ENCODE measurements around the gene ROGDI.

Gene ROGDI

DNA sequence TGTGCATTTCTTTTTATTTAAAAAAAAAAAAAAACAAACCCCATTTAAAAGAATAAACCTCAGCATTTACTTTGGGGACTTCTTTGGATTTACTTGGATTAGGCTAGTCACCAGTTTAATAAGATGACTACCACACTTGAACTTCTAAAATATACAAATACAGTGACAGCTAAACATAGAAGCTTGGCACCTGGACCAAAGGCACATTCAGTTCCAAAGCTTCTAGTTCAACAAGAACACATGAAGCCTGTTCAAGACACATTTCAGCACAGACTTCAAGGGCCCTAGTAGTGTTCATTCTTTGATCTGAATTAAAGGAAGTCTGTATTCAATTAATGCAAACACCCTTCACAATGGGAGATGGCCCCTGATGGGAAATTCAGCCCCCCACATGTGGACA, 11.6 kb upstream of the ROGDI start:
- no peak for DNase-seq (ENCODE audit: low spot score)

DNA sequence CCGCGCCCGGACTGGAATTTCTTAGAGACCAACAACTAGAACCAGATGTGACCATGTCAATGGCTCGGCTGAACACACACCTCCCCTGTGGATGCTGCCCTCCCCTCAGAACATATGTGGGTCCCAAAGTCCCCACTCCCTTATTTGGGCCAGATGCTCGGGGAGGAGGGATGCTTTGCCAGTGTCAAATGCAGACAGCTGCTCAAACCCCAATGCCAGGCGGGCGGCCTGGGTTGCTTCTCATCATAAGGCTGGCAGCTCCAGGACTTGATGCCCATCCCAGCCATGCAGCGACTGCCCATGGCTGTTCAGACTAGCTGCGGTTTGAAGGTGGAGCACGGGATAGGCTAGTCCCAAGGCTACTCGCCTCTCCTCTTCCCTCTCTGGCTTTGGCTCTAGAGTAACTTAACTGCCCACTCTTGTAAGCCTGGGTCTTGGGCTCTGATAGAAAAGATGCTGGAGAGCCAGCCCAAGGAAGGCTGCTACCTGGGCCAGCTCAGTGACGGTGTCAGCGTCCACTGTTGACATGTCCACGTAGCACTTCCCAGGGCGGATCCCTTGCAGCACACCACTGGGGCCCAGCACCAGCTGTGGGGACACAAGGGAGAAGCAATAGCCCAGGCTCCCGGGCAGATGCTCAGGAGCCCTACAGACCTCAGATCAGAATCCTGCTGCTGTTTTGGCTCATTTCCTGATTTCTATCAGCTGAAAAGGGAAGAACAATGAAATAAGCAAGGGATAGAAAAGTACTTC, 11.0 kb upstream of the ROGDI start:
- DNase-seq (ENCODE audit: low spot score) = no peak

DNA sequence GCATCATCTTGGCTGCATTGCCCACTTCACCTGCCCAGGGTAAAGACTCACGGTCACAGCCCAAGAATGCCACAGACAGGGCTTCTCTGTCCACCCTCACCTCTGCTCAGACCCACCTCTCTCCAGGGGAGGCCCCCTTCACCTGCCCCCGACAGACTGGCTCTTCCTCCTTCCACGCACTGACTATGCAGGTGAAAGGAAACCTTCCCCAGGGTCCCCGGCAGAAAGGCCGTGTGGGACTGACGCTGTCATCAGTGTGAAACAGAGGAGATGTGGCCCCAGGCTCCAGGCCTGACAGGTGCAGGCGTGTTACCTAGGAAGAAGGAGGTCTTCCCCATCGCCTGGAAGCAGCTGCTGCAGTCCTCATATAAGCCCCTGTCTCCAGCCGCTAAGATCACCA, 9.3 kb upstream of the ROGDI start:
- DNase-seq (ENCODE audit: low spot score) = no peak

DNA sequence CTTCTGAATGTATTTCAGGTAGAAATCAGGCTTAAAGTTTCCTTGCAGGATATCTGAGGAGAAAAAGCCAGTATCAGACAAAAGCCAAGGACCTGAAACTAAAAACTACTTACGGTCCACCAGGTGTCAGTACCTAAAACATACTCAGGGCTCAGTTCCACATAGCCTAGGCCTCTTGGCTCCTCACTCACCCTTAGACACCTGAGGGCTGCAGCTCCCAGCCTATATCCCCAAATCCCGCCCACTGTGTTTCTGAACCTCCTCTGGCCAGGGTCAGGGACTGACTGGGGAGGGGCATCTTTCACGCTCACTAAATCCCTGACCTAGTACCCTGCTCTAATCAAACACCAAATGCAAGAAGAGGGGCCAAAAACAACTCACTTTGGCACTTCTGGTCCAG, 8.8 kb upstream of the ROGDI start:
- DNase-seq (ENCODE audit: low spot score) = no peak

DNA sequence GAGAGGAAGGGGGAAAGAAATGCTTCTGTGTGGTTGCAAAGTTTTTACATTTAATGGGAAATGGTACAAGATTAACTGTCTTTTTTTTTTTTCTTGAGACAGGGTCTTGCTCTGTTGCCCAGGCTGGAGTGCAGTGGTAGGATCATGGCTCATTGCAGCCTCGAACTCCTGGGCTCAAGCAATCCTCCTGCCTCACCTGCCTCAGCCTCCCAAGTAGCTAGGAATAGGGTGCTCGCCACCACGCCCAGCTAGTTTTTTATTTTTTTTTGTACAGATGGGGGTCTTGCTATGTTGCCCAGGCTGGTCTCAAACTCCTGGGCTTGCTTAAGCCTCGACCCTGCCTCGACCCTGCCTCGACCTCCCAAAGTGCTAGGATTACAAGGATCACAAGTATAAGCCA, 3.8 kb upstream of the ROGDI start:
- no peak for DNase-seq (ENCODE audit: low spot score)

DNA sequence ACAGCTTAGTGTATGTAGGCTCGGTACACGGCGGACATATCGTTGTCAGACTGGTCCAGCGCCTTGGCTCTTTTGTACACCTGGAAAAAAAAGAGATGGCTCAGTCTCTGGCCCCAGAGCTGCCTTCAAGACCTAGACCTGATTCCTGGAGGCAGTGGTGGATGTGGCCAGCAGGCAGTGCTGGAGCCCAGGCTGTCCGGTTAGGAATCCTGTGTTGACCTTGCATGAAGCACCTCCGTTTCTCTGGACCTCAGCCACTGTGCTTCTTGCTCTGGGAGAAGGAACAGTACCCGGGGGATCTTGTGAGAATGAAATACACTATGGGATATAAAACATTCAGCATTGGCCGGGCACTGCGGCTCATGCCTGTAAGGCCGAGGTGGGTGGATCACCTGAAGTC, 2.8 kb upstream of the ROGDI start:
- DNase-seq (ENCODE audit: low spot score) = no peak

DNA sequence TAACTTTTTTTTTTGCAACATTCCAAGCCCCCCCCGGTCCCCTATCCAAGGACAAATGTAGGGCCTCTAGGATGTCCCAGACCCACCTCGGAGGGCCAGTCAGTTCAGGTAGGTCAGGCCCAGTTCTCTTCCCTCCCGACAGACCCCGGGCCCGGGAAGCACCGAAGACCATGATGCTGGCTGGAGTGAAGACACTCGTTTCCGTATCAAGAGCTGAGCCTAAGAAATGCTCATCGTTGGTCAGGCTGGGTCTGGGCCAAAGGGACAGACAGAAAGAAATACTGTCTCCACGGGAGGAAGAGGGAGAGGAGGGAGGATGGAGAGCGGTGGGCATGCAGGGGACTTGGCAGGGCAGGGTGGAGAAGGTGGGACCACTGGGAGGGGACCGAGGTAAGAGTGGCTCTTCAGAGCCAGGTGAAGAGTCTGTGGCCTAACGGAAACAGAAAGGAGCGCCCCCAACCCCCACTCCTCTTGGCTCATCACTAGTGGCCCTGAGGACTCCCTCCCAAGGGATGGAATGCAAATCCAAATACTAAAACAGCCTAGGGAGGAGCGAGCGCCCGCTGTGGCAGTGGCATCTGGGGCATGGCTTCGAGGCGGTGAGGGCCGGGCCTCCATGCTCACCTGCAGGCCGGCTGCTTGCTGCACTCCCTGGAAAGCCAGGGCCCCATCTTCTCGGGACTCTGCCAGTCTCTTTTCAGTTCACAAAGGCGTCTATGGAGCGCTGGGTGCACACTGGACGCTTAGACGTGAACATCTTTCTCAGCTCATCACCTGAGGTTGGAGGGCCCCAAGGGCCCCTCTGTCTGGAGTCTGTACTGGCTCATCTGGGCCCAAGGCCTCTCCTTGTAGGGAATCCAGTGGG, 1.7 kb upstream of the ROGDI start:
- DNase-seq (ENCODE audit: low spot score) = no peak

DNA sequence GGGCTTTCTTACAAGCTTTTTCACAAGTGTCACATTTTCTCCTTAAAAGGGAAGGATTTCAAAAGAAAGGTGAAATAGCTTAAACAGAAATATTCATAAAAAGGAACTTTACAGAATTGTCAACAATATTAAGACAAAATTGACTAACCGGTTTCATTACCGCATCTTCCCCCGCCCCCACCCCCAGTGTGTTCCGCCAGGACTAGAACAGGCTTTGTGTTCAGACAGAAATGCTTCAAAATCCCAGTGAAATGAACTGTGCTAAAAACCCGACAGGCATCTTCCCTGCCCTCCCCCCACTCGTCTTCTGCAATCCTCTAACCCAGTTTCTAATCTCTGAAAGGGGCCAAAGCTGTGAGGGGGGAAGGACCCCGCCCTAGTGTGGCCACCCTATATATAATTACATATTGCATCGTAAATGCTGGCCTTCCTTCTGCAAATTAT, 990 bp upstream of the ROGDI start:
- DNase-seq (ENCODE audit: low spot score) = no peak

DNA sequence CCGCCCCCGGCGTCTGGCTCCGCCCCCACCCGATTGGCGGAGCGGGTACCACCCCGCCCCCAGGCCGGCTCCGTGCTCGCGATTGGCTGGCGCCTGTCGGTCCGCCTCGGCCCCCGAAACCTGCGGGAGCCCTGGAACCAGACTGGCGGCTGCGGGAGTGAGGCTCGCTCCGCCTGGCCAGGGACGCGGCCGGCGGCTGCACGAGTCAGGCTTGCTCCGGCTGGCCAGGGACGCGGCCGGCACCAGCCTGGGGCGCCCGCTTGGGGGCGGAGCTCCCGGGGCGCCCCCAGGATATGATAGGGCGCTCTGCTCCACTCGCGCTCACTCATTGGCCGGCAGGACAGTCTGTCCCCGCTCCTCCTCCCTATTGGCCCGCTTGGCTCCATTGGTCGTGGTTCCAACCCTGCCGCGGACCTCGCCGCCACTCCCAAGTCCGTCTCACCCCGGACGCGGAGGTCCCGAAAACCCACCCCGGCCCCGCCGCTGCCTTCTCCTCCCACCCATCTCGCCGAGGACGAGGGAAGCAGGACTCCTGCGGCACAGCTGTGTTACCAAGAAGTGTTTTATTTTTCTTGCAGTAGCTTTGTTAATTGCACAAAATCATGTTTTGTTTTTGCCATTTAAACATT, 340 bp upstream of the ROGDI start:
- DNase-seq (ENCODE audit: low spot score) = peak; percentile 99

DNA sequence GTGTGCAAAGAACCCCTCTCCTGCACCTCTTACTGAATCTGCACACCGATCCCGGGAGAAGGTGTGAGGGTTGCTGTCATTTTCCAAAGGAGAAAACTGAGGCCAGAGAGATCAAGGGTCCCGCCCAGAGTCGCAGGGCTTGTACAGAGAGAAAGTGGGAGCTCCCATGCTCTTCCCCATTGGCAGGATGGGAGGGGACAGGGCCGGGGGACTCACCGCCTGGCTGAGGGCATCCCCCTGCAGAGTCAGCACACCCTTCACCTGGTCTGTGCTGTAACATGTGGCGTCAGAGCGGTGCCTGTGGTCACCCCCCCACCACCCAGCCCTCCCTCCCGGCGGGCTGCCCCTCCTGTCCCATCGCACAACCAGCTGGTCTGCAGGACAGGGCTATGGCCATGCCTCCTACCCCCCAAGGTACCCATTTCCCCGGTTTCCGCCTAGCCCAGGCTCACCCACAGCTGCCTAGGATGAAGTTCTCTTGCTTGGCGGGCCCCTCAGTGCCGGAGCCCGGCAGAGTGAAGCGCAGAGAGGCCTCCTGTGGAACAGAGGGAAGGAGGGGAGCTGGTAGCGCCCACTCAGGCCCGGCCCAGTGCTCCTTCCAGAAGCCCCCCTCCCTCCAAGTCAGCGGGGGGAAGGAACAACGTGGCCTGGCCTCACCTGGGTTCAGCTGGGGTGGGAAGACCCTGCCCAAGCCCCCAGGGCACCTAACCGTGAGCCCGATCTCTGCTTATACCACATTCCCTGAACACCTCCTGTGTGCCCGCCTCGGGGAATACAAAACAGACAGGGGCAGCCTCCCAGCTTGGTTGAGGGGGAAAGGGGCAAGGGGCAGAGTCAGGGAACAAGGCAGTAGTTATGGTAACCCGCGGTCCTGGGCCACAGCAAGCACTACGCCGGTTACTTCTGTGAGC, 1.1 kb downstream of the ROGDI start:
- no peak for DNase-seq (ENCODE audit: low spot score)

DNA sequence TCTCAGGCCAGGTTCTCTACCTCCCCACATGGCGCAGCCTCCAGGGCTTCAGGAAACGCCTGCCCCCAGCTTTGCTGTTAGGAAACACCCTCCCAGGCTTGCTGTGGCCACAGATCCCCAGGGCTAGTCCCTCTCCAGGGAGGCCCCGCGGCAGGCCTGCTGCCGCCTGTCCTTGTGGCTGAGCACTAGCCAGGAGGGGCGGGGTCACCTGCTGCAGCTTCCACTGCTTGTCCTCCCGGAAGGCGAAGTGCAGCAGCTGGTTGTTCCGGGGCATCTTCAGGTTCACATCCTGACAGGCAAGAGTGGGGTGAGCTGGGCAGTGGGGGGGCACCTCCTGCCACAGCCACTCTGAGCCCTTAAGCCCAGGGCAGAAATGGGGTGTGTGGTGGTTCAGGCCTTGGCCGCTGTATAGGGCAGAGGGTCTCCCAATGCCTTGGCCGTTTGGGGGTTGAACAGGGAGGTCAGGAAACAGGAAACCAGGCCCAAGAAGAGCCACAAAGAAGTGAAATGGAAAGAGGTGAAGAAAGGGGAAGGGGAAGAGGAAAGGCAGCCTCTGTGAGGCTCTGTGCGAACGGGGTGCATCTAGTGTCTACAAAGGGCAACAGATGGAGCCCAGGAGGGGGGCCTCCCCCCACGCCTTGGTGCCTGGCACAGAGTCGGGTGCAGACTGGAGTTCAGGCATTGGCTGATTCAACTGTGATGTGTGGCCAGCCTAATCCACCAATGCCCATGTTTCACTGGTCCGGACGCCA, 2.0 kb downstream of the ROGDI start:
- no peak for DNase-seq (ENCODE audit: low spot score)

DNA sequence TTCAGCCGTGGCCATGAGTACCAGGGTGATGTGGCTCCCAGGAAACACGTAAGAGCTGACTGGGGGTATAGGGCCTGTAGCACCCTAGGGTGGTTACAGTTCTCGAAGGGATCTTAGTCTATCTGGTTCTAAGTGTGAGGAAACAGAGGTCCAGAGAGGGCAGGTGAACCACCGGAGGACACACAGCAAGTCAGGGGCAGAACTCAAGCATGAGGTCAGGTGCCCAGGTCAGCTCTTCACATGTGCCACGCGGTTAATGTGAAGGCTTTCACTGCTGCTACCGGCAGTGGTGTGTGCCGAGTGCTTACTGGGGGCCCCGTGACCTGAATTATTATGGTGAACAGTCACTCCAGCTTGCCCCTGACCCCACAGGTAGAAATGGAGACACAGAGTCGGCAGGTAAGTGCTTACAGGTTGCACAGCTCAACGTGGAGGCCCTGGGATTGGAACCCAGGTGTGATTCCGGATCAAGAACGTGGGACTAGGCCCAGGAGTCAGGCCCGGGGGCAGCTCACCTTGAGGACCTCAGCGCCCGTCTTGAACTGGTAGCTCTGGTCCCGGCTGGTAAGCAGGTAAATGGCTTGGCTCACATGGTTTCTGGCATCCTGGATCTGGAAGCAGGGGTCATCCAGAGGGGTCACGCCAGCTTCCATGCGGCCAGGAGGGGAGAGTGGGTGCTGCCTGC, 3.1 kb downstream of the ROGDI start:
- no peak for DNase-seq (ENCODE audit: low spot score)

DNA sequence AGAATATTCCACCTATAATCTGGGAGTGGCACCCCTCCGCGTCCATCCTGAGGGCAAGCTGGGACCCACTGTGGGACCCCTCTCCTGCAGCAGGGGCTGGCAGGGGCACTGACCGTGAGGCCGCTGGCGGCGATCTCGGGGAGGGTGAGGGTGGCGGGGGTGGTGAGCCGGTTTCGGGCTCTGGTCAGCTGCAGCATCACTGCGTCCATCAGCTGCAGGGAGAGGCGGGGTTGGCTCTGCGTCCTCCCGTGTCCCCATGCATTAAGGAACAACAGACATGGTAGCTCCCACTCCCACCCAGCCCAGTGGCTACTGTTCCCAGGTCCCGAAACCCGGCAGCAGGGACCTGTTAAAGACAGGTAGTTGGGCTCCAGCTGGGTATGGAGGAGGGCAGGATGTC, 4.0 kb downstream of the ROGDI start:
- no peak for DNase-seq (ENCODE audit: low spot score)

DNA sequence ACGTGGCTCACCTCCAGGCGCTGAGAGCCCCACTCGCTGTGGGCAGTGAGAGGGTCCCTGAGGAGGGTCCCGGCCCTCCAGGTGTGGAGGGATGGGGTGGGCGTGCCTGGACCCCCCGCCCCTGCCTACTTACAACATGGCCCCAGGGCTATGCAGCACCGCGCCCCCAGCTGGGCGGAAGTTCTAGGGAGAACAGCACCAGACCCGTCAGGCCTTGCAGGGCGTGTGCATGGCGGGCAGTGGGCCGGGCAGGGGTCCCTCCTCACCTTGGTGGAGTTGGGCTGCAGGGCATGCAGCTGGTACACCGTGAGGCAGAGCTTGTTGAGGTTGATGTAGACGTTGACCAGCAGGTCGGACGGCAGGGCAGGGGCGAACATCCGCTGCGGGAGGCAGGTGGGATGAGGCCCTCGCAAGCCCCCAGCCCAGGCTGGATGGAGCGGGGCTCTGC, 4.6 kb downstream of the ROGDI start:
- no peak for DNase-seq (ENCODE audit: low spot score)

DNA sequence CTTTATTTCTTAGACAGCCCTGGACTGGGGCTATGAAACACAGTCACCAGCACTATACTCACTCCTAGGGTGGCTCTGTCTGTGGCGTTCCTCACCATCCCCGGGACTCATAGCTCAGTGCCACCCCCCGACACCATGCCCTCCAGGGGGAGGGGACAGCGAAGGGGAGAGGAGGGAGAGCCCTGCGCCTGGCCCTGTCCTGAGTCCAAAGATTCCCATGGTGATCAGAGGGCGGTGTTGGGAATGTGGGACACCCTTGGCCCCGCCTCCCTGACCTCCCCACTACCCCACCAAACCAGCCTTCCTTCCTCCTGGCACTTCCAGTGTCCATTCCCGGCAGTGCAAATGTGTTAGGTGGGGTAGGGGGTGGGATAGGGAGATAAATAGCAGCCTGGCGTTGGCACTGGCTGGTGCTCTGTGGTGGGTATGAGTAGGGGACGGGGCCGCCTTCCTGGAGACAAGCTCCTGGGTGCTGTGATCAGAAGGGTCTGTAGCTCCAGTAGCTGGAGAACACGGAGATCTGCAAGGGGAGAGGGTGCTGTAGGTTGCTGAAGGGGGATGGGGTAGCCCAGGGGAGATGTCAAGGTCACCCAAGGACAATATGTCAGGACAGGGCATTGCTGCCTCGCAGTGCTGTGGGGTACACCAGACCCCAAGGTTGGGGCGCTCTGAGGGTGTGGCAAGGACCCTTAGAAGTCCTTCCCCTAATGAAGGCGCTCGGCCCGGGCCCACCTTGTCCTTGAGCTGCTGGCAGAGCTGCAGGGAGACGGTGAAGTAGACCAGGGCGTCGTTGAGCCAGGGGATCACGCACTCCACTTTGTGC, 5.2 kb downstream of the ROGDI start:
- DNase-seq (ENCODE audit: low spot score) = no peak

DNA sequence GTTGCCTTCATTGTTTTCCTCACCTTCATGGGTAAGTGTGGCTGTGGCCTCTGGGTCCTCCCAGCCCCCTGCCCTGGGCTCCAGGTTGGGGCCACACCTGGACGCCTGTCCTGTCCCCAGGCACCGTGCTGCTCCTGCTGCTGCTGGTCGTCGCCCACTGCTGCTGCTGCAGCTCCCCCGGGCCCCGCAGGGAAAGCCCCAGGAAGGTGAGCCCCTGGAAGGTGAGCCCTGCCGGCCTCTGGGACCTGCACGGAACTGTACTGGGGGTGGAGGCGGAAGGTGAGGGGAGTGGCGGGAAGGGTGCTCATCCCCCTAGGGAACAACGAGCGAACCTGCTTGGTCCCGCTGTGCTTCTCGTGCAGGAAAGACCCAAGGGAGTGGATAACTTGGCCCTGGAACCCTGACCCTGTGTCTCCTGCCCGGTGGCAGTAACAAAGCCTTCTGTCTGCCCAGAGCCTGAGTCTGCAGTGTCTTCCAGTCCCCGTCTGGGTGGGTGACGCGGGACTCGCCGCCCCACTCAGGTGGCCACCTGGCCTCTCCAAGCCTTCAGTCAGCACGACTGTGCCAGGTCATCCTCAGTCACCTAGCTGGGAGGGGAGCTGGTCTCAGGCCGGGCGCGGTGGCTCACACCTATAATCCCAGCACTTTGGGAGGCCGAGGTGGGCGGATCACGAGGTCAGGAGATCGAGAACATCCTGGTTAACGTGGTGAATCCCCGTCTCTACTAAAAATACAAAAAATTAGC, 6.4 kb downstream of the ROGDI start:
- DNase-seq (ENCODE audit: low spot score) = no peak

DNA sequence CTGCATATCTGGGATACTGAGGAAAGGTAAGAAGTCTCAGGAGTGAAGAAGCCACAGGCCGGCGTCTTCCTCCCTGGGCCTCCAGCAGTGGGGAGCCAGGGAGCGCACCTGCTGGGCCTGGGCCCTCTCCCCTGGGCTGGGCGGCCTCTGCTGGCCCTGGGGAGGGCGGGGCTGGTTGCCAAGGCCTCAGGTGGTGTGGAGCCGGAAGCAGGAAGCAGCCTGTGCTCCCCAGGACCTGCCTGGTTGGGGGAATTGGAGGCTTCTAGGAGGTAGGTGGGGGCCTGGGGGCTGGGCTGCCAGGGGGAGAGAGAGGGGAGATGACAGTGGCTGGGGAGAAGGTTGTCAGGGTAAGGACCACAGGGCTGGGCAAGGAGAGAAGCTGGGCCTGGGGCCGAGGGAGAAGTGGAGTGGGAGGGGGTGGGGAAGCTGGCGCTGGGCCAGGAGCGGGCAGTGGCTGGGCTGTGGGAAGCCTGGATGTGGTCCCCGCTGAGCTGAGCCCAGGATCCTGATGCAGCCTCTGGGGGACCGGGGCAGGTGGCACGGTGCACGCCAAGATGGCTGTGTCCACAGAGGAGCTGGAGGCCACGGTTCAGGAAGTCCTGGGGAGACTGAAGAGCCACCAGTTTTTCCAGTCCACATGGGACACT, 7.1 kb downstream of the ROGDI start, which contains the start of gene SMIM22:
Gene SMIM22, plus strand, starts transcription at position 189 of the 647 bp plus-strand sequence. Its CDS starts 366 bp downstream, at position 555.
- no peak for DNase-seq (ENCODE audit: low spot score)

DNA sequence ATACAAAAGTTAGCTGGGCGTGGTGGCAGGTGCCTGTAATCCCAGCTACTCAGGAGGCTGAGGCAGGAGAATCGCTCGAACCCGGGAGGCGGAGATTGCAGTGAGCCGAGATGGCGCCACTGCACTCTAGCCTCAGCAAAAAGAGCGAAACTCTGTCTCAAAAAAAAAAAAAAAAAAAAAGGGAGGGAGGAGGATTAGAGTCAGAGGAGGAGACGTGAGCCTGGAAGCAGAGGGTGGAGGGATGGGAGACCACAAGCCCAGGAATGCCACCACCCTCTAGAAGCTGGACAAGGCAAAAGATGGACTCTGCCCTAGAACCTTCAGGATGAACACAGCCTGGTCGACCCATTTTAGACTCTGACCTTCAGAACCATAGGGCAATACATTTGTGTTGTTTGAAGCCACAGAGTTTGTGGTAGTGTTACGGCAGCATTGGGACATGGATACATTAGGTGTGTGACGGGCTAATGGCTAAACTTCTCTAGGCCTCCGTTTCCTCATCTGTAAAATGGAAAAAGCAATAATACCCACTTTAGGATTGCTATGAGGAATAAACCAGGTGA, 9.4 kb downstream of the ROGDI start:
- DNase-seq (ENCODE audit: low spot score) = no peak
